ENCODE results near the gene GOSR2.

DNA sequence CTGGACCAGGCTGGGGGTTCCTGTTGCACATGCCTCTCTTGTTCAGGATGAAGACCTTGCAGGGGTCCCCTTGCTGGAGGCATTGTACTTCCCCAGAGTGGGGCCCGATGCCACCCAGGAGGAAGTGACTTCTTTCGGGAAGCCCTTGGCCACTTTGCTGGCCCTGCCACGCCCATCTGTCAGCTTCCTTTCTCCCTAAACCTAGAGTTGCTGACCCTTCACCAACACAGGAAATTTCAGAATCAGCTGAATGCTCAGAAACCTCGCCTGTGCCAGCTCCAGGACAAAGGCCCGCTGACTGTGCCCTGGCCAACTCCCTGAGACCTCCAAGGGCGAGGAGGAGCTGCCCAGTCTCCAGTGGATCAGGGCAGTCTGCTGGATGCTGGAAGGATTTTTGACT, 44.9 kb upstream of the GOSR2 start:
- no peak for TF ChIP-seq CTCF (IDR thresholded peaks at IDR 0.05)
- TF ChIP-seq POLR2A (IDR thresholded peaks at IDR 0.05) = no peak

Measured in esophagus squamous epithelium (tissue), 4 donors.